Measurements from ENCODE around the gene PRRX1. TPM values are rescaled to one million over a fixed set of nuclear protein-coding genes. Genes with fewer than 3 reads are reported as not detected.

Gene PRRX1
- polyA plus RNA-seq, 3 donors = 2.2 to 54.5 (median 18.7) TPM

Other genes starting within 250 kb of the PRRX1 start
- 1 to 10 TPM; 4.2 to 7.1 (median 5.5) TPM for gene GORAB, start 132.0 kb upstream of the PRRX1 start, polyA plus RNA-seq

Data from adipose tissue (tissue), 3 donors.